HCT116 (cell line): ENCODE measurements around the gene MANEAL. TPM values are rescaled to one million over a fixed set of nuclear protein-coding genes. Genes with fewer than 3 reads are reported as not detected.
"Not testable (repeated sequence)": the region's sequence is repeated elsewhere in the genome, so short reads cannot be mapped to it uniquely, and the experiment has no call there.

Experiments
- ATAC-seq: fragments of 200-7000 bp; cut with Tn5 transposase; 2 replicates; pipeline ENCODE4 v1.9.1; 2020; ENCODE audit warnings: mild to moderate bottlenecking, moderate library complexity
- BruUV-seq: library from RNA; stranded (reverse); fragments of 400-500 nt; replicated peaks from 2 replicates; lab custom pipeline; 2021; lab: Mats Ljungman, UMichigan
- CTCF ChIA-PET: fragments of 300-600 bp; sonication (Branson Sonifier 250); formaldehyde crosslinking; loops from one replicate; lab custom pipeline; 2021; ENCODE audit warnings: antibody characterized with exemption; lab: Charles Lee
- POLR2A ChIA-PET: fragments of 300-600, 350-600 bp; sonication (Branson Sonifier 250); formaldehyde crosslinking; loops from one replicate; lab custom pipeline; 2021; ENCODE audit warnings: antibody characterized with exemption; lab: Charles Lee
- RAD21 ChIA-PET, 2 experiments: fragments of 300-600 bp; sonication (Branson Sonifier 250); formaldehyde crosslinking; loops; one replicate each; lab custom pipeline; 2023; ENCODE audit warnings: low total read pairs in 2 of 2; ENCODE audit not compliant: uncharacterized antibody in 2 of 2, unreplicated experiment in 2 of 2, low non-redundant PET in 1 of 2; lab: Charles Lee
- DNase-seq: peaks from one replicate; pipeline ENCODE4 v3.0.0-alpha.2; 2010; ENCODE audit warnings: low read depth, low spot score
- H2AFZ ChIP-seq: fragments of 200-600 bp; shearing (Covaris generic), sonication (generic); 2 replicates; pipeline ENCODE4 v1.6.1; 2017; ENCODE audit warnings: low read depth, mixed run types, mixed read lengths, antibody characterized with exemption, low read length; ENCODE audit not compliant: poor library complexity, severe bottlenecking
- H3K27ac ChIP-seq: 2 replicates; pipeline ENCODE4 v1.5.1; 2012; ENCODE audit warnings: low read depth, low read length
- H3K27me3 ChIP-seq: fragments of 200-600 bp; sonication (generic); 2 replicates; pipeline ENCODE4 v1.6.1; 2016; ENCODE audit warnings: mixed run types, low read length, mixed read lengths; ENCODE audit not compliant: insufficient read depth
- H3K36me3 ChIP-seq, 2 experiments: fragments of 200-500 bp in 1 of 2; fragments of 200-600 bp in 1 of 2; sonication (Bioruptor generic) in 1 of 2; sonication (generic) in 1 of 2; 2 replicates each; pipeline versions ENCODE4 v1.5.1 to v1.6.1; 2014 to 2016; ENCODE audit warnings: low read length in 2 of 2, inconsistent platforms in 1 of 2, mixed read lengths in 1 of 2, mixed run types in 1 of 2; ENCODE audit not compliant: insufficient read depth in 2 of 2, control insufficient read depth in 1 of 2
- H3K4me1 ChIP-seq, 2 experiments: fragments of 200-600 bp in 1 of 2; sonication (generic) in 1 of 2; 2 replicates each; pipeline versions ENCODE4 v1.5.1 to v1.6.1; 2012 to 2017; ENCODE audit warnings: low read length in 2 of 2, inconsistent platforms in 1 of 2, mild to moderate bottlenecking in 1 of 2, mixed read lengths in 1 of 2, mixed run types in 1 of 2, moderate library complexity in 1 of 2; ENCODE audit not compliant: insufficient read depth in 2 of 2, control insufficient read depth in 1 of 2
- H3K4me2 ChIP-seq: fragments of 200-600 bp; sonication (generic); 2 replicates; pipeline ENCODE4 v1.6.1; 2017; ENCODE audit warnings: mixed run types, low read length, mixed read lengths
- H3K4me3 ChIP-seq, 2 experiments: fragments of 200-600 bp in 1 of 2; sonication (generic) in 1 of 2; replicated peaks in 1 of 2; 2 replicates each; pipeline ENCODE4 v1.5.1; 2011 to 2016; ENCODE audit warnings: low read length in 2 of 2, control low read depth in 1 of 2, low read depth in 1 of 2, mild to moderate bottlenecking in 1 of 2, mixed read lengths in 1 of 2, mixed run types in 1 of 2
- H3K79me2 ChIP-seq: fragments of 200-600 bp; sonication (generic); 2 replicates; pipeline ENCODE4 v1.6.1; 2017; ENCODE audit warnings: mild to moderate bottlenecking, mixed run types, low read length, moderate library complexity, mixed read lengths; ENCODE audit not compliant: insufficient read depth
- H3K9ac ChIP-seq: fragments of 200-600 bp; sonication (generic); 2 replicates; pipeline ENCODE4 v1.6.1; 2016; ENCODE audit warnings: low read length, mixed read lengths
- H3K9me2 ChIP-seq: fragments of 200-600 bp; sonication (generic), shearing (Covaris generic); 2 replicates; pipeline ENCODE4 v1.6.1; 2017; ENCODE audit warnings: mixed run types, mild to moderate bottlenecking, moderate library complexity; ENCODE audit not compliant: insufficient read depth
- H3K9me3 ChIP-seq, 2 experiments: fragments of 200-500 bp in 1 of 2; fragments of 200-600 bp in 1 of 2; sonication (Bioruptor generic) in 1 of 2; sonication (generic) in 1 of 2; 2 replicates each; pipeline ENCODE4 v1.6.1; 2014 to 2017; ENCODE audit warnings: low read length in 2 of 2, mixed read lengths in 2 of 2, inconsistent platforms in 1 of 2, low read depth in 1 of 2, mild to moderate bottlenecking in 1 of 2, mixed run types in 1 of 2, moderate library complexity in 1 of 2; ENCODE audit not compliant: control insufficient read depth in 1 of 2, insufficient read depth in 1 of 2
- H4K20me1 ChIP-seq: fragments of 200-600 bp; sonication (generic), shearing (Covaris generic); 2 replicates; pipeline ENCODE4 v1.6.1; 2017; ENCODE audit warnings: mixed run types, mild to moderate bottlenecking, moderate library complexity; ENCODE audit not compliant: insufficient read depth
- CTCF ChIP-seq, 3 experiments: fragments of 200-600 bp in 1 of 3; sonication (generic) in 1 of 3; IDR thresholded peaks in 2 of 3; conservative IDR thresholded peaks in 1 of 3; 2 replicates each; pipeline ENCODE4 v1.5.1; 2012 to 2017; ENCODE audit warnings: low read depth in 2 of 3, low read length in 2 of 3, antibody characterized with exemption in 1 of 3, borderline replicate concordance in 1 of 3, control low read depth in 1 of 3, mild to moderate bottlenecking in 1 of 3, mixed read lengths in 1 of 3, mixed run types in 1 of 3, moderate library complexity in 1 of 3; ENCODE audit not compliant: insufficient read depth in 1 of 3
- POLR2A ChIP-seq: IDR thresholded peaks from 2 replicates; pipeline ENCODE4 v1.7.0; 2011; ENCODE audit warnings: borderline replicate concordance; ENCODE audit not compliant: insufficient read depth, insufficient read length; ENCODE audit errors: extremely low read depth
- intact Hi-C: fragments of 100-400 bp; cut with micrococcal nuclease; formaldehyde crosslinking; loops from 2 replicates; pipeline ENCODE4 v1.10.0; 2022
- total RNA-seq: library from RNA; stranded (reverse); gene quantifications from one replicate; pipeline ENCODE4 v1.2.1, GENCODE V29; 2021; ENCODE audit not compliant: unreplicated experiment
- TF ChIP-seq, protein P1 (sequence below): IDR thresholded peaks from 2 replicates; pipeline ENCODE4 v1.6.1; 2012
- TF ChIP-seq, protein P2 (sequence below): IDR thresholded peaks from 2 replicates; pipeline ENCODE4 v1.6.1; 2012; ENCODE audit warnings: low read depth

The MANEAL gene
- total RNA-seq, 1 experiment from 2014 or later = 17.3 TPM

DNA sequence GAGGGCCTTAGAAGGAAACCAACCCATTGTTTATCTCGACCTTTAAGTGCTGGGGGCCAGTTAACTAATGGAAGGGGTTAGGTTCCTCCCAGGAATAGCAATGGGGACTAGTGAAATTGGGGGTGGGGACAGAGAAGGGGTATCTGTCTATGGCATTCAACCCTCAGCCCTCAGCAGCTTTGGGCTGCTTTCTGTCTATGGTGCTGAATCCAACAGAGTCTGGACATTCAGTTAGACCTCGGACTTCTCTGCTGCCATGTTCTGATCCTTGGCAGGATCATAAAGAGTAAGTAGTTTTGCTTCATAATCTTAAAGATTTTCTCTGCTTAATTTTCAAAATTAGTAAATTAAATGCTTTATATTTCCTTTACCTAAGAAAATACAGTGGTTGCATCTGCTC lies 26.2 kb upstream of the MANEAL start (continued):
- TF ChIP-seq, protein P1, sequence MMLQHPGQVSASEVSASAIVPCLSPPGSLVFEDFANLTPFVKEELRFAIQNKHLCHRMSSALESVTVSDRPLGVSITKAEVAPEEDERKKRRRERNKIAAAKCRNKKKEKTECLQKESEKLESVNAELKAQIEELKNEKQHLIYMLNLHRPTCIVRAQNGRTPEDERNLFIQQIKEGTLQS = no peak
- TF ChIP-seq, protein P2, sequence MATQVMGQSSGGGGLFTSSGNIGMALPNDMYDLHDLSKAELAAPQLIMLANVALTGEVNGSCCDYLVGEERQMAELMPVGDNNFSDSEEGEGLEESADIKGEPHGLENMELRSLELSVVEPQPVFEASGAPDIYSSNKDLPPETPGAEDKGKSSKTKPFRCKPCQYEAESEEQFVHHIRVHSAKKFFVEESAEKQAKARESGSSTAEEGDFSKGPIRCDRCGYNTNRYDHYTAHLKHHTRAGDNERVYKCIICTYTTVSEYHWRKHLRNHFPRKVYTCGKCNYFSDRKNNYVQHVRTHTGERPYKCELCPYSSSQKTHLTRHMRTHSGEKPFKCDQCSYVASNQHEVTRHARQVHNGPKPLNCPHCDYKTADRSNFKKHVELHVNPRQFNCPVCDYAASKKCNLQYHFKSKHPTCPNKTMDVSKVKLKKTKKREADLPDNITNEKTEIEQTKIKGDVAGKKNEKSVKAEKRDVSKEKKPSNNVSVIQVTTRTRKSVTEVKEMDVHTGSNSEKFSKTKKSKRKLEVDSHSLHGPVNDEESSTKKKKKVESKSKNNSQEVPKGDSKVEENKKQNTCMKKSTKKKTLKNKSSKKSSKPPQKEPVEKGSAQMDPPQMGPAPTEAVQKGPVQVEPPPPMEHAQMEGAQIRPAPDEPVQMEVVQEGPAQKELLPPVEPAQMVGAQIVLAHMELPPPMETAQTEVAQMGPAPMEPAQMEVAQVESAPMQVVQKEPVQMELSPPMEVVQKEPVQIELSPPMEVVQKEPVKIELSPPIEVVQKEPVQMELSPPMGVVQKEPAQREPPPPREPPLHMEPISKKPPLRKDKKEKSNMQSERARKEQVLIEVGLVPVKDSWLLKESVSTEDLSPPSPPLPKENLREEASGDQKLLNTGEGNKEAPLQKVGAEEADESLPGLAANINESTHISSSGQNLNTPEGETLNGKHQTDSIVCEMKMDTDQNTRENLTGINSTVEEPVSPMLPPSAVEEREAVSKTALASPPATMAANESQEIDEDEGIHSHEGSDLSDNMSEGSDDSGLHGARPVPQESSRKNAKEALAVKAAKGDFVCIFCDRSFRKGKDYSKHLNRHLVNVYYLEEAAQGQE = no peak
- TF ChIP-seq POLR2A (no peak), CTCF (IDR thresholded peaks at IDR 0.05 in 2 of 3, conservative IDR thresholded peaks at IDR 0.05 in 1 of 3; ENCODE audit: borderline replicate concordance in 1 of 3, insufficient read depth in 1 of 3, low read depth in 2 of 3, low read length in 2 of 3) (no peak)

DNA sequence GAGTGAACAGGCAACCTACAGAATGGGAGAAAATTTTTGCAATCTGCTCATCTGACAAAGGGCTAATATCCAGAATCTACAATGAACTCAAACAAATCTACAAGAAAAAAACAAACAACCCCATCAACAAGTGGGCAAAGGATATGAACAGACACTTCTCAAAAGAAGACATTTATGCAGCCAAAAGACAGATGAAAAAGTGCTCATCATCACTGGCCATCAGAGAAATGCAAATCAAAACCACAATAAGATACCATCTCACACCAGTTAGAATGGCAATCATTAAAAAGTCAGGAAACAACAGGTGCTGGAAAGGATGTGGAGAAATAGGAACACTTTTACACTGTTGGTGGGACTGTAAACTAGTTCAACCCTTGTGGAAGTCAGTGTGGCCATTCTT lies 22.2 kb upstream of the MANEAL start:
- ATAC-seq, RAD21 ChIA-PET, intact Hi-C loops: not testable (repeated sequence)

More for the DNA sequence above, 22.2 kb upstream of the MANEAL start:
- BruUV-seq, H3K9me3 ChIP-seq, H3K4me1 ChIP-seq, POLR2A ChIA-PET, H3K4me2 ChIP-seq, H3K9me2 ChIP-seq, CTCF ChIA-PET, H3K36me3 ChIP-seq, H2AFZ ChIP-seq, DNase-seq, H3K9ac ChIP-seq, H3K4me3 ChIP-seq, H3K27ac ChIP-seq, H4K20me1 ChIP-seq, H3K79me2 ChIP-seq: not testable (repeated sequence)
- H3K27me3 ChIP-seq = peaks cover 36% of the 10 kb centered on the region
